Mesodermal cell (in vitro differentiated cells): Measurements from ENCODE around the gene MRPL46.
"Not testable (repeated sequence)": the region's sequence is repeated elsewhere in the genome, so short reads cannot be mapped to it uniquely, and the experiment has no call there.

Experiments
- H3K27ac ChIP-seq: 2 replicates; pipeline ENCODE4 v1.7.0; 2013; ENCODE audit warnings: mild to moderate bottlenecking, low read depth, low read length, moderate library complexity; ENCODE audit not compliant: severe bottlenecking
- H3K36me3 ChIP-seq: 2 replicates; pipeline ENCODE4 v1.7.1; 2013; ENCODE audit warnings: mild to moderate bottlenecking, low read length, moderate library complexity; ENCODE audit not compliant: control insufficient read depth, insufficient read depth
- H3K4me1 ChIP-seq: one replicate; pipeline ENCODE4 v1.7.1; 2013; ENCODE audit warnings: mild to moderate bottlenecking, low read length; ENCODE audit not compliant: insufficient read depth, control insufficient read depth, poor library complexity, severe bottlenecking
- H3K4me3 ChIP-seq: 2 replicates; pipeline ENCODE4 v1.7.0; 2013; ENCODE audit warnings: low read length, control low read depth, mild to moderate bottlenecking; ENCODE audit not compliant: insufficient read depth, poor library complexity, severe bottlenecking; ENCODE audit errors: extremely low read depth
- H3K9me3 ChIP-seq: 2 replicates; pipeline ENCODE4 v1.7.1; 2013; ENCODE audit warnings: mild to moderate bottlenecking, low read length, moderate library complexity; ENCODE audit not compliant: control insufficient read depth
- WGBS, 2 experiments: methylation state at CpG; one replicate each; pipeline ENCODE4 v1.1.5; 2013; ENCODE audit warnings: missing lambda C conversion rate in 2 of 2; ENCODE audit not compliant: insufficient coverage in 2 of 2; 5-methylcytosine and 5-hydroxymethylcytosine counted together

MRPL46 gene

GRCh38 chr15:88447206-88447605 lies 20.0 kb downstream of the MRPL46 start:
- no peak overlapping the region for H3K27ac ChIP-seq
- H3K4me1 ChIP-seq, result no peaks in the 10 kb centered on the region
- 83% methylated on average over 1 of the region's 1 CpG; no CpG with 5 or more reads in 1 of the 2 experiments for WGBS, 2 experiments
- H3K36me3 ChIP-seq, result no peaks in the 10 kb centered on the region
- H3K9me3 ChIP-seq, result peaks cover 6% of the 10 kb centered on the region
- H3K4me3 ChIP-seq, result no peak overlapping the region

GRCh38 chr15:88441076-88441730 lies 26.0 kb downstream of the MRPL46 start:
- Histone ChIP-seq H3K4me3 (no peak overlapping the region), H3K36me3 (no peaks in the 10 kb centered on the region), H3K4me1 (no peaks in the 10 kb centered on the region), H3K27ac (no peak overlapping the region), H3K9me3 (peaks cover 6% of the 10 kb centered on the region)
- WGBS, 2 experiments, result 88 to 90% methylated on average over 1 to 2 of the region's 2 CpGs

DNA sequence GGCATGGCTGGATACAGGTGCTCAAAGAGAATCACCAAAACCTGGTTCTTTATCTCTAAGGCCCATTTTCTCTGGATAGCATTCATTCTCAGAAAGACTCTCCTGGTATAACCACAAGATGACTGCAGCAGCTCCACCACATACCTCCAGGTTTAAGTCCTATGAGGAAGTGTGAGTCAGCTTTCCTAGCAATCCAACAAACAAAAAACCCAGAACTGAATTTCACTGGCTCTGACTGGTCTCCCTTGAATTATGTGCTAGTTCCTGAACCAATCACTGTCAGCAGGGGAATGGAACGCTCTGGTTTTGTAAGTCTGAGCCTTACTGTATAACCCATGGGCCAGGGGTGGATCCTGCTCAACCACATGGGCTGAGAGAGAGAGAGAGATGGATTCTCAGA lies 27.2 kb downstream of the MRPL46 start:
- Histone ChIP-seq H3K4me3 (no peak overlapping the region), H3K9me3 (peaks cover 6% of the 10 kb centered on the region), H3K27ac (no peak overlapping the region), H3K4me1 (no peaks in the 10 kb centered on the region), H3K36me3 (no peaks in the 10 kb centered on the region)
- 60 to 78% methylated on average over 1 of the region's 1 CpG for WGBS, 2 experiments

DNA sequence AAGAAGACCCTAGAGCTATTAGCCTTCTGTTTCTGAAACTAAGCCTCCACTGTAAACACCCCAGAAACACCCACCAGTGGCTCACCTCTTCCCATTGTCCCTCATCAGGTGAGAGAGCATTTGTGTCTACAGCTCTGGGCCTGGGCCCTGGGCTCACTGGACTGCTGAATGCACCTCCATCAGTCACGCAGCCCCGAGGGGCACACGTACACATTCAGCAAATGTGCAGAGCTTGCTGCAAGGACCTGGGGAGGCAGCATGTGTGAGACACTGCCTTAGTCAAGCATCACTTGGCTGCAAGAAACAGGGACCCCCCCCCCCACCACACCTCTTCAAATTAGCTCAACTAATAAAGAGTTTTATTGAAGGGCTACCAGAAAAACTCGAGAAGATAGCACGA lies 29.0 kb downstream of the MRPL46 start:
- 76 to 84% methylated on average over 5 of the region's 5 CpGs for WGBS, 2 experiments
- H3K27ac ChIP-seq, result no peak overlapping the region
- H3K4me3 ChIP-seq, result no peak overlapping the region
- no peaks in the 10 kb centered on the region for H3K4me1 ChIP-seq
- H3K36me3 ChIP-seq, result no peaks in the 10 kb centered on the region
- no peaks in the 10 kb centered on the region for H3K9me3 ChIP-seq

DNA sequence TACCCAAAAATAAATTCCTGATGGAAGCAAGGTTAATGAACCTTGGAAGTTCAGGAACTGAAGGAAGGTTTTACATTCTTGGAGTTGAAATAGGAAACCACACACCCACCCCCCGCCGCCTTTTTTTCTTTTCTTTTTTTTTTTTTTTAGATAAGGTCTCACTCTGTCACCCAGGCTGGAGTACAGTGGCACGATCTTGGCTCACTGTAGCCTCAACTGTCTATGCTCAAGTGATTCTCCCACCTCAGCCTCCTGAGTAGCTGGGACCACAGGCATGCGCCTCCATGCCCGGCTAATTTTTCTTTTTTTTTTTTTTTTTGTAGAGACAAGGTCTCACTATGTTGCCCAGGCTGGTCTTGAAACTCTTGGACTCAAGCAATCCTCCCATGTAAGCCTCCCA lies 33.1 kb downstream of the MRPL46 start:
- WGBS, 2 experiments, result 79 to 100% methylated on average over 1 to 3 of the region's 5 CpGs
- H3K36me3 ChIP-seq, result not testable (repeated sequence)

GRCh38 chr15:88433046-88433685 lies 34.0 kb downstream of the MRPL46 start:
- Histone ChIP-seq H3K27ac (no peak overlapping the region), H3K36me3 (no peaks in the 10 kb centered on the region), H3K9me3 (no peaks in the 10 kb centered on the region), H3K4me1 (no peaks in the 10 kb centered on the region), H3K4me3 (no peak overlapping the region)
- 89 to 90% methylated on average over 6 of the region's 7 CpGs for WGBS, 2 experiments

More for the DNA sequence above, 33.1 kb downstream of the MRPL46 start:
- not testable (repeated sequence) for H3K27ac ChIP-seq, H3K9me3 ChIP-seq, H3K4me3 ChIP-seq, H3K4me1 ChIP-seq

- Histone ChIP-seq H3K4me1 (no peaks in the 10 kb centered on the region), H3K27ac (no peak overlapping the region), H3K36me3 (no peaks in the 10 kb centered on the region), H3K4me3 (no peak overlapping the region), H3K9me3 (no peaks in the 10 kb centered on the region)
- 70 to 80% methylated on average over 2 to 9 of the region's 10 CpGs for WGBS, 2 experiments
Measured at GRCh38 chr15:88431441-88431840, 35.7 kb downstream of the MRPL46 start.

- H3K9me3 ChIP-seq, result no peaks in the 10 kb centered on the region
- no peaks in the 10 kb centered on the region for H3K4me1 ChIP-seq
- no peak overlapping the region for H3K4me3 ChIP-seq
- H3K36me3 ChIP-seq, result no peaks in the 10 kb centered on the region
- H3K27ac ChIP-seq, result no peak overlapping the region
Measured at GRCh38 chr15:88430051-88430450, 37.1 kb downstream of the MRPL46 start.

- Histone ChIP-seq H3K36me3 (no peaks in the 10 kb centered on the region), H3K27ac (no peak overlapping the region), H3K9me3 (no peaks in the 10 kb centered on the region), H3K4me3 (no peak overlapping the region), H3K4me1 (no peaks in the 10 kb centered on the region)
- 93 to 98% methylated on average over 8 to 10 of the region's 12 CpGs for WGBS, 2 experiments
Measured at GRCh38 chr15:88428805-88429605, 38.2 kb downstream of the MRPL46 start.

DNA sequence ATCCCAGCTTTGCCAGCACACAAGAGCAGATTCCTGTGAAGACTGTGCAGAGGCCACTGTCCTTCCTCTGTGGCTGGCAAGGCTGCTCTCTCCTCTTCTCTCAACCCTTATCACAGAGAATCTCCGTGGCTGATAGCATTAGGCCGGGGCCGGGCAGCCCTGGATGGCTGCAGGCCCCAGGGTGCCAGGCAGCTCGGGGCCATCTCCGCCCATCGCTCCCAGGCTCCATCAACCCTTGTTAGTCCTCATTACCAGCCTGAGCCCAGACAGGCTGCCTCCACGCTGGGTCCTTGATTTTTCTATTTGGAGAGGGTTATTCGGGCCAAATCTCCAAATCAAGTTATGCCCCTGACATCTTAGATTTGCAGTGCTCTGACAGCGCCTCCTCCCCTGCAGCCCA lies 39.1 kb downstream of the MRPL46 start:
- H3K27ac ChIP-seq, result no peak overlapping the region
- no peak overlapping the region for H3K4me3 ChIP-seq
- no peaks in the 10 kb centered on the region for H3K36me3 ChIP-seq
- no peaks in the 10 kb centered on the region for H3K9me3 ChIP-seq
- 56% methylated on average over 4 of the region's 9 CpGs for WGBS, 2 experiments
- H3K4me1 ChIP-seq, result no peaks in the 10 kb centered on the region

DNA sequence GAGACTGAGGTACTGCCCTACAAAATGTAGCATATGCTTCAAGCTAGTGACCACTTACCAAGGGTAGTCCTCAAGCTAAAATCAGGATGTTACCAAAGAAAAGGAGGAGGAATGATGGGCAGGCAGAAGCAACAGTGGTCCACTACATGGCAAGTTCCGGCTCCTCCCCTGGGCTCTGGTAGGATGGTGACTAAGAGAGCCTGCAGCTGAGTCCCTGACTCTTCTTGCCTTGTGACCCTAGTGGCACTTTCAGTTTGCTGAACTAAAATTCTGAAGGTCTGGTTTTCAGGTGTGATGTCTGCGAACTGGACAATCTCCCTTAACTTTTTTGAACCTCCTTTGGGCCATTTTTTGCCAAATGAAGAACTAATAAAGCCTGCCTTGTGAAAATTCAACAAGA lies 40.9 kb downstream of the MRPL46 start:
- 76 to 86% methylated on average over 1 to 2 of the region's 2 CpGs for WGBS, 2 experiments
- no peaks in the 10 kb centered on the region for H3K4me1 ChIP-seq

More for the DNA sequence above, 40.9 kb downstream of the MRPL46 start:
- no peaks in the 10 kb centered on the region for H3K9me3 ChIP-seq
- H3K36me3 ChIP-seq, result no peaks in the 10 kb centered on the region
- no peak overlapping the region for H3K27ac ChIP-seq
- no peak overlapping the region for H3K4me3 ChIP-seq
